BLaER1 treated with 17β-estradiol and CSF1 and Interleukin-3, amounts not matched to agents 10 nM and 100 nM (cell line): Measurements from ENCODE around the gene TLDC2.
"Not testable (repeated sequence)": the region's sequence is repeated elsewhere in the genome, so short reads cannot be mapped to it uniquely, and the experiment has no call there.

ENCODE experiments used
- H3K27ac ChIP-seq, 11 experiments: shearing (Covaris generic); formaldehyde crosslinking; 2 replicates each; pipeline ENCODE4 v1.8.1; 2022
- H3K27me3 ChIP-seq, 11 experiments: shearing (Covaris generic); formaldehyde crosslinking; 2 replicates each; pipeline ENCODE4 v1.8.1; 2022
- H3K36me3 ChIP-seq, 11 experiments: shearing (Covaris generic); formaldehyde crosslinking; 2 replicates each; pipeline ENCODE4 v1.8.1; 2022
- H3K4me1 ChIP-seq, 10 experiments: shearing (Covaris generic); formaldehyde crosslinking; 2 replicates each; pipeline ENCODE4 v1.8.1; 2022
- H3K4me2 ChIP-seq, 11 experiments: shearing (Covaris generic); formaldehyde crosslinking; 2 replicates each; pipeline ENCODE4 v1.8.1; 2022
- H3K4me3 ChIP-seq, 10 experiments: shearing (Covaris generic); formaldehyde crosslinking; 2 replicates each; pipeline ENCODE4 v1.8.1; 2022
- H3K9ac ChIP-seq, 11 experiments: shearing (Covaris generic); formaldehyde crosslinking; 2 replicates each; pipeline ENCODE4 v1.8.1; 2022
- H3K9me3 ChIP-seq, 11 experiments: shearing (Covaris generic); formaldehyde crosslinking; replicated peaks in 1 of 11; 2 replicates each; pipeline ENCODE4 v1.8.1; 2022
- H4K20me1 ChIP-seq, 11 experiments: shearing (Covaris generic); formaldehyde crosslinking; 2 replicates each; pipeline ENCODE4 v1.8.1; 2022
- Cebpa-rat ChIP-seq, 11 experiments: shearing (Covaris generic); IDR thresholded peaks; 2 replicates each; pipeline ENCODE4 v1.8.1; 2022

Gene TLDC2

GRCh38 chr20:36866681-36867495, 9.1 kb upstream of the TLDC2 start:
- H3K36me3 ChIP-seq, result no peaks in the 10 kb centered on the region
- peaks cover 21 to 47% (median 40%) of the 10 kb centered on the region in 10 experiments for H3K4me1 ChIP-seq
- peaks cover 0 to 10% (median 7%) of the 10 kb centered on the region in 11 experiments; a peak in 15 of 22 replicates for H4K20me1 ChIP-seq
- no peak overlapping the region for H3K4me3 ChIP-seq
- no peaks in the 10 kb centered on the region for H3K27me3 ChIP-seq
- peak overlapping the region in 5 of 11 experiments; percentile 3 to 53 (median 6); a peak in 6 of 22 replicates for H3K9ac ChIP-seq
- peak overlapping the region in 9 of 11 experiments; percentile 28 to 55 (median 49); a peak in 19 of 22 replicates for H3K27ac ChIP-seq
- H3K9me3 ChIP-seq, result no peaks in the 10 kb centered on the region
- TF ChIP-seq Cebpa-rat (IDR thresholded peaks at IDR 0.05), result no peak
- peak overlapping the region; percentile 26 to 79 (median 65) for H3K4me2 ChIP-seq

- Histone ChIP-seq H3K9me3 (no peaks in the 10 kb centered on the region), H4K20me1 (no peaks in the 10 kb centered on the region), H3K4me1 (peaks cover 41 to 61% (median 54%) of the 10 kb centered on the region in 10 experiments), H3K9ac (no peak overlapping the region), H3K4me3 (no peak overlapping the region), H3K4me2 (peak overlapping the region; percentile 29 to 67 (median 49)), H3K27ac (no peak overlapping the region), H3K36me3 (no peaks in the 10 kb centered on the region), H3K27me3 (no peaks in the 10 kb centered on the region)
- TF ChIP-seq Cebpa-rat (IDR thresholded peaks at IDR 0.05), result no peak
These were observed 4.0 kb upstream of the TLDC2 start for GRCh38 chr20:36871640-36872570.

GRCh38 chr20:36872852-36873251, 3.1 kb upstream of the TLDC2 start:
- no peak for TF ChIP-seq Cebpa-rat (IDR thresholded peaks at IDR 0.05)
- H4K20me1 ChIP-seq, result no peaks in the 10 kb centered on the region
- H3K9ac ChIP-seq, result peak overlapping the region in 1 of 11 experiments; percentile 14; a peak in 1 of 22 replicates
- peaks cover 34 to 64% (median 54%) of the 10 kb centered on the region in 10 experiments for H3K4me1 ChIP-seq
- H3K27me3 ChIP-seq, result no peaks in the 10 kb centered on the region
- peak overlapping the region in 1 of 11 experiments; percentile 14; a peak in 1 of 22 replicates for H3K27ac ChIP-seq
- peak overlapping the region; percentile 29 to 77 (median 54); a peak in 21 of 22 replicates for H3K4me2 ChIP-seq
- no peaks in the 10 kb centered on the region for H3K9me3 ChIP-seq
- no peak overlapping the region for H3K4me3 ChIP-seq
- H3K36me3 ChIP-seq, result no peaks in the 10 kb centered on the region

GRCh38 chr20:36873498-36874189, 2.3 kb upstream of the TLDC2 start:
- no peak for TF ChIP-seq Cebpa-rat (IDR thresholded peaks at IDR 0.05)

GRCh38 chr20:36875093-36875492, 845 bp upstream of the TLDC2 start:
- not testable (repeated sequence) for H3K27me3 ChIP-seq, H3K9me3 ChIP-seq, H3K4me3 ChIP-seq, H3K36me3 ChIP-seq, H4K20me1 ChIP-seq
- peak overlapping the region in 9 of 11 experiments; percentile 6 to 66 (median 41); a peak in 10 of 22 replicates for H3K27ac ChIP-seq
- H3K4me2 ChIP-seq, result peak overlapping the region in 9 of 11 experiments; percentile 56 to 84 (median 67); a peak in 17 of 22 replicates
- peak overlapping the region in 5 of 11 experiments; percentile 13 to 59 (median 53); a peak in 8 of 22 replicates for H3K9ac ChIP-seq
- H3K4me1 ChIP-seq, result peaks cover 34 to 67% (median 56%) of the 10 kb centered on the region in 10 experiments

More at GRCh38 chr20:36873498-36874189, 2.3 kb upstream of the TLDC2 start:
- Histone ChIP-seq H3K9me3 (no peaks in the 10 kb centered on the region), H3K9ac (no peak overlapping the region), H3K27me3 (no peaks in the 10 kb centered on the region), H3K4me2 (peak overlapping the region in 10 of 11 experiments; percentile 29 to 77 (median 48); a peak in 17 of 22 replicates), H3K27ac (peak overlapping the region in 1 of 11 experiments; percentile 14; a peak in 2 of 22 replicates), H3K36me3 (no peaks in the 10 kb centered on the region), H4K20me1 (no peaks in the 10 kb centered on the region), H3K4me1 (peaks cover 34 to 67% (median 56%) of the 10 kb centered on the region in 10 experiments), H3K4me3 (no peak overlapping the region)

- no peak for TF ChIP-seq Cebpa-rat (IDR thresholded peaks at IDR 0.05)
- Histone ChIP-seq H3K27me3 (no peaks in the 10 kb centered on the region), H3K4me3 (no peak overlapping the region), H3K9ac (peak overlapping the region in 9 of 11 experiments; percentile 3 to 59 (median 36); a peak in 9 of 22 replicates), H3K4me2 (peak overlapping the region; percentile 46 to 84 (median 67); a peak in 21 of 22 replicates), H3K9me3 (no peaks in the 10 kb centered on the region), H3K27ac (peak overlapping the region in 8 of 11 experiments; percentile 6 to 66 (median 38); a peak in 12 of 22 replicates), H4K20me1 (no peaks in the 10 kb centered on the region), H3K4me1 (peaks cover 34 to 67% (median 56%) of the 10 kb centered on the region in 10 experiments), H3K36me3 (no peaks in the 10 kb centered on the region)
These were observed 515 bp downstream of the TLDC2 start for GRCh38 chr20:36876473-36876833.

GRCh38 chr20:36878941-36879340, 3.0 kb downstream of the TLDC2 start:
- no peak overlapping the region for H3K4me3 ChIP-seq
- H3K9ac ChIP-seq, result no peak overlapping the region
- no peak overlapping the region for H3K27ac ChIP-seq
- peaks cover 21 to 42% (median 37%) of the 10 kb centered on the region in 10 experiments for H3K4me1 ChIP-seq
- no peaks in the 10 kb centered on the region for H3K36me3 ChIP-seq
- H4K20me1 ChIP-seq, result no peaks in the 10 kb centered on the region
- TF ChIP-seq Cebpa-rat (IDR thresholded peaks at IDR 0.05), result no peak
- H3K9me3 ChIP-seq, result no peaks in the 10 kb centered on the region
- no peak overlapping the region for H3K4me2 ChIP-seq
- H3K27me3 ChIP-seq, result no peaks in the 10 kb centered on the region

- H3K4me1 ChIP-seq, result peaks cover 14 to 30% (median 22%) of the 10 kb centered on the region in 10 experiments
- no peak overlapping the region for H3K4me3 ChIP-seq
- H3K27ac ChIP-seq, result no peak overlapping the region
- TF ChIP-seq Cebpa-rat (IDR thresholded peaks at IDR 0.05), result no peak
- H3K9me3 ChIP-seq, result no peaks in the 10 kb centered on the region
- H3K4me2 ChIP-seq, result no peak overlapping the region
- no peaks in the 10 kb centered on the region for H3K36me3 ChIP-seq
- H4K20me1 ChIP-seq, result no peaks in the 10 kb centered on the region
- H3K9ac ChIP-seq, result no peak overlapping the region
- H3K27me3 ChIP-seq, result no peaks in the 10 kb centered on the region
These were observed 4.9 kb downstream of the TLDC2 start for GRCh38 chr20:36880741-36881250.
